Transverse colon (tissue), 4 donors: Measurements from ENCODE around the gene OR7A17.

ENCODE experiments used
- CTCF ChIP-seq, 5 experiments: fragments of 200-600 bp in 3 of 5; fragments of 450-650 bp in 2 of 5; sonication (generic) in 3 of 5; IDR thresholded peaks; 1 replicate in 2 of 5; 2 replicates in 3 of 5; pipeline ENCODE4 v1.5.1; 2016 to 2017; ENCODE audit warnings: antibody characterized with exemption in 5 of 5, inconsistent platforms in 3 of 5, mild to moderate bottlenecking in 2 of 5, moderate library complexity in 1 of 5
- POLR2A ChIP-seq: fragments of 450-650 bp; IDR thresholded peaks from one replicate; pipeline ENCODE4 v1.6.1; 2016; ENCODE audit warnings: antibody characterized with exemption, mild to moderate bottlenecking, moderate library complexity
- POLR2AphosphoS5 ChIP-seq, 3 donors: sonication (generic); formaldehyde crosslinking; IDR thresholded peaks; one replicate each; pipeline ENCODE4 v1.6.1; 2016; ENCODE audit warnings: antibody characterized with exemption in 3 of 3

DNA sequence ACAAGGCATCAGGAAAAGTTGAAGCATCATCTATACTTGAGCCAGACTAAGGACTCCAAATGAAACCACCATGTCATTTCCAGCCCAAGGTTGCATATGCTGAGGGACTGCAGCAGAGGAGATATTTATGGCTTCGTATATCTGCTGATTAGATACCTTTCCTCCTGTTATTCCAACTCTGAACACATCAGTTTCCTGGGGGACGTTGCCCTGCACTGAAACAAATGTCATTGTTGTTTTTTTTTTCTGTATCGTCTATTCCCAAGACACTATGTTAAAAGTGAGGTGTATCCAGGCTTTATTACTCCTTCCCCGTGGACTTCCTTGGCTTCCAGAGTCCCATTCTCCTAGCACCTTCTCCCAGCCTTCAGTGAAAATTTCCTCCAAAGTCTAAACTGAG, at the start of gene OR7A17:
- no peak for TF ChIP-seq POLR2AphosphoS5 (IDR thresholded peaks at IDR 0.05)
- no peak for TF ChIP-seq CTCF (IDR thresholded peaks at IDR 0.05)
- no peak for TF ChIP-seq POLR2A
